Fibroblast of lung (primary cell): ENCODE results near the gene ANKAR. TPM values are rescaled to one million over a fixed set of nuclear protein-coding genes. Genes with fewer than 3 reads are reported as not detected.
A peak's percentile ranks its signal among the peaks of the same experiment; 100 is the strongest.
"Not testable (repeated sequence)": the region's sequence is repeated elsewhere in the genome, so short reads cannot be mapped to it uniquely, and the experiment has no call there.

Experiments used
- DNase-seq, 2 donors: peaks; one replicate each; pipeline versions ENCODE4 v3.0.0 to v3.0.0-alpha.2; 2010; ENCODE audit warnings: low read depth in 2 of 2
- H2AFZ ChIP-seq: 2 replicates; pipeline ENCODE4 v1.5.1; 2012; ENCODE audit warnings: low read length, control low read depth, inconsistent platforms
- H3K27ac ChIP-seq: 2 replicates; pipeline ENCODE4 v1.5.1; 2011; ENCODE audit warnings: low read length, control low read depth; ENCODE audit not compliant: insufficient read depth
- H3K27me3 ChIP-seq: 2 replicates; pipeline ENCODE4 v1.5.1; 2011; ENCODE audit warnings: mild to moderate bottlenecking, low read length; ENCODE audit not compliant: control insufficient read depth, insufficient read depth
- H3K36me3 ChIP-seq: 2 replicates; pipeline ENCODE4 v1.5.1; 2011; ENCODE audit warnings: low read length; ENCODE audit not compliant: control insufficient read depth, insufficient read depth
- H3K4me1 ChIP-seq: 2 replicates; pipeline ENCODE4 v1.5.1; 2011; ENCODE audit warnings: low read length; ENCODE audit not compliant: control insufficient read depth, insufficient read depth; ENCODE audit errors: extremely low read depth
- H3K4me2 ChIP-seq: 2 replicates; pipeline ENCODE4 v1.5.1; 2011; ENCODE audit warnings: low read length, control low read depth; ENCODE audit not compliant: insufficient read depth; ENCODE audit errors: extremely low read depth
- H3K4me3 ChIP-seq, 4 experiments: fragments of 200-600 bp in 1 of 4; sonication (generic) in 1 of 4; replicated peaks in 1 of 4; 2 replicates each; pipeline ENCODE4 v1.5.1; 2011 to 2016; ENCODE audit warnings: low read length in 4 of 4, low read depth in 3 of 4, mild to moderate bottlenecking in 3 of 4, control low read depth in 2 of 4, inconsistent platforms in 1 of 4, mixed read lengths in 1 of 4; ENCODE audit not compliant: insufficient read depth in 1 of 4; ENCODE audit errors: control extremely low read depth in 1 of 4
- H3K79me2 ChIP-seq: 2 replicates; pipeline ENCODE4 v1.5.1; 2012; ENCODE audit warnings: mild to moderate bottlenecking, low read length, inconsistent platforms; ENCODE audit not compliant: control insufficient read depth, insufficient read depth
- H3K9ac ChIP-seq: 2 replicates; pipeline ENCODE4 v1.5.1; 2011; ENCODE audit warnings: mild to moderate bottlenecking, low read length, control low read depth; ENCODE audit not compliant: insufficient read depth
- H3K9me3 ChIP-seq: 2 replicates; pipeline ENCODE4 v1.5.1; 2012; ENCODE audit warnings: low read depth, low read length; ENCODE audit not compliant: control insufficient read depth, insufficient read depth
- H4K20me1 ChIP-seq: 2 replicates; pipeline ENCODE4 v1.5.1; 2011; ENCODE audit warnings: low read length; ENCODE audit not compliant: control insufficient read depth, insufficient read depth; ENCODE audit errors: extremely low read depth
- CTCF ChIP-seq, 2 donors: IDR thresholded peaks in 1 of 2; conservative IDR thresholded peaks in 1 of 2; 1 replicate in 1 of 2; 2 replicates in 1 of 2; pipeline ENCODE4 v1.5.1; 2011 to 2012; ENCODE audit warnings: low read length in 2 of 2, control low read depth in 1 of 2, inconsistent platforms in 1 of 2, low read depth in 1 of 2, mild to moderate bottlenecking in 1 of 2
- EZH2 ChIP-seq: IDR thresholded peaks from 2 replicates; pipeline ENCODE4 v1.5.1; 2012; ENCODE audit warnings: low read length, control low read depth, mild to moderate bottlenecking; ENCODE audit errors: missing control alignments
- polyA plus RNA-seq, 2 donors: library from polyadenylated mRNA; depleted of rRNA in 1 of 2; stranded (reverse) in 1 of 2; unstranded in 1 of 2; fragments of >200 nt; gene quantifications; 2 replicates each; pipeline ENCODE4 v1.2.1, GENCODE V29; 2011 to 2012; ENCODE audit warnings: missing spikeins in 1 of 2
- total RNA-seq: library from RNA; depleted of rRNA; stranded (reverse); fragments of >200 nt; gene quantifications from 2 replicates; pipeline ENCODE4 v1.2.1, GENCODE V29; 2014

The ANKAR gene
- total and polyA plus RNA-seq, 2 donors (not counting 1 experiment from before 2014, with no cell fraction given), result 2.1 to 11.7 TPM

- H3K4me3 ChIP-seq, result no peak overlapping the region
- H3K4me1 ChIP-seq, result no peaks in the 10 kb centered on the region
- no peak overlapping the region for H3K9ac ChIP-seq
- no peak for DNase-seq
- H3K36me3 ChIP-seq, result no peaks in the 10 kb centered on the region
- H2AFZ ChIP-seq, result peak overlapping the region; percentile 39
- no peaks in the 10 kb centered on the region for H3K79me2 ChIP-seq
- TF ChIP-seq CTCF (conservative IDR thresholded peaks at IDR 0.05 in 1 of 2, IDR thresholded peaks at IDR 0.05 in 1 of 2; ENCODE audit: low read depth in 1 of 2, low read length in 2 of 2), result no peak
- TF ChIP-seq EZH2, result no peak
- H4K20me1 ChIP-seq, result no peaks in the 10 kb centered on the region
- H3K9me3 ChIP-seq, result no peaks in the 10 kb centered on the region
- H3K4me2 ChIP-seq, result no peak overlapping the region
- no peak overlapping the region for H3K27ac ChIP-seq
- H3K27me3 ChIP-seq, result no peaks in the 10 kb centered on the region
These were observed 27.6 kb downstream of the ANKAR start for GRCh38 chr2:189702071-189702470.

- no peak overlapping the region for H3K9ac ChIP-seq
- no peaks in the 10 kb centered on the region for H3K36me3 ChIP-seq
- H3K4me3 ChIP-seq, result no peak overlapping the region
- no peak overlapping the region for H2AFZ ChIP-seq
- H3K79me2 ChIP-seq, result no peaks in the 10 kb centered on the region
- no peak overlapping the region for H3K4me2 ChIP-seq
- H3K9me3 ChIP-seq, result no peaks in the 10 kb centered on the region
- H3K27ac ChIP-seq, result no peak overlapping the region
- no peak for TF ChIP-seq EZH2
- no peak for TF ChIP-seq CTCF (conservative IDR thresholded peaks at IDR 0.05 in 1 of 2, IDR thresholded peaks at IDR 0.05 in 1 of 2; ENCODE audit: low read depth in 1 of 2, low read length in 2 of 2)
- H3K27me3 ChIP-seq, result no peaks in the 10 kb centered on the region
- no peaks in the 10 kb centered on the region for H3K4me1 ChIP-seq
- H4K20me1 ChIP-seq, result no peaks in the 10 kb centered on the region
- DNase-seq, result no peak
These were observed 35.2 kb downstream of the ANKAR start for GRCh38 chr2:189709501-189710221.

GRCh38 chr2:189717593-189717992 is 43.1 kb downstream of the ANKAR start:
- not testable (repeated sequence) for H3K4me2 ChIP-seq, H3K79me2 ChIP-seq, H3K27ac ChIP-seq, H3K4me3 ChIP-seq, DNase-seq, H4K20me1 ChIP-seq, H3K9ac ChIP-seq, H3K9me3 ChIP-seq, H3K27me3 ChIP-seq, H3K4me1 ChIP-seq, H3K36me3 ChIP-seq, H2AFZ ChIP-seq
